ENCODE measurements around the gene CPNE7. TPM values are rescaled to one million over a fixed set of nuclear protein-coding genes. Genes with fewer than 3 reads are reported as not detected.

The CPNE7 gene
- total and polyA plus RNA-seq, 7 donors: 0.41 to 3.3 (median 0.71) TPM; not detected in 4

DNA sequence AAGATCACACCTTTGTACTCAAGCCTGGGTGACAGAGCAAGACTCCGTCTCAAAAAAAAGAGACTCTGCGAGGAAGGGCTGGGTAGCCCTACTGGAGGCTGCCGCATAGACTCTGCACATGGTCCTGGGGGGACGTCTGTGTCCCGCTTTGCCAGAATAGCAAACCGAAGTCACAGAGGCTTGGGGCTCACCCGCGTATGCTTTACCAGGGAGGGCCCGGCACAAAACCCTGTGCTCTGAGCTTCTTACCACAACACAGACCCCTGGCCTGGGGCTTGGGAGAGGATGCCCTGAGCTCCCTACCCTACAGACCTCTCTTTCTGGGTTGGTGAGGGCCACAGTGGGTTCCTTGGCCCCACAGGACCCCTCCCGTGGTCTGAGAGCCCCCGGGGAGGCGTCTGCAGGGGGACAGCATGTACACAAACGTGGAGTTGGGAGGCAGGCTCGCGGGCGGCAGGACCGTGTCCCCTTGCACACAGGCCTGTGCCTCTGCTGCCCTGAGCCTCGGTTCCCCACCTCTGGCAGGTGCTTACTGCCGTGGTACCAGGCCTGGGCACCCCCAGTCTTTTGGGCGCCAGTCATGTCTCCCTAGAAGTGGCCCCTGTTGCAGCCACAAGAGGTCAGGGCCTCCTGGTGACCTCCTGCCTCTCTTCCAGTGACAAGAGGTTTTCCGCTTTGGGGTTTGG, 13.8 kb downstream of the CPNE7 start:
- Histone ChIP-seq H3K4me3 (no peak overlapping the region), H3K27me3 (no peaks in the 10 kb centered on the region), H3K36me3 (no peaks in the 10 kb centered on the region), H3K27ac (no peak overlapping the region), H3K9me3 (no peaks in the 10 kb centered on the region), H3K4me1 (no peaks in the 10 kb centered on the region)
- TF ChIP-seq POLR2AphosphoS5 (IDR thresholded peaks at IDR 0.05) (no peak), EP300 (IDR thresholded peaks at IDR 0.05) (no peak), CTCF (IDR thresholded peaks at IDR 0.05) (no peak), POLR2A (IDR thresholded peaks at IDR 0.05) (no peak)
- intact Hi-C loops (cut with DNase I): no loop called here
- DNase-seq: no peak
- WGBS, 2 donors: 91 to 92% methylated on average over 21 of the region's 21 CpGs

DNA sequence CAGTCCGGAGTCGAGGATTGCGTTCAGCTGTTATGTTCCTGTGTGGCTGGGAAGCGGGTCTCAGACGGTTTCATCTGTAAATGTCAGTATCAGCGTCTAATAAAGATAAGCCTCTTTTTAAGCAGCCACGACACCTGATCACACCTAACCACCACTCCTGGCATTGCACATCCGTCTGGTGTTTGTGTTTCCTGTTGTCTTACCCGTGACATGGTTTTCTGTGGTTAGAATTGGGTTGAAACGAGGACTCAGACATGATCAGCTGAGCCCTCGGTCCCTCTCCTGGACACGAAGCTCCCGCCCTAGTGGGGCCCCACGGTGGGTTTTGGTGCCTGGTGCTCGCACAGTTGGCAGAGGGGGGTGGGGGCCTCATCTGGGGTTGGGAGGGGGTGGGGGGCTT, 18.3 kb downstream of the CPNE7 start:
- no peak for DNase-seq
- Histone ChIP-seq H3K36me3 (no peaks in the 10 kb centered on the region), H3K27me3 (no peaks in the 10 kb centered on the region), H3K27ac (no peak overlapping the region), H3K9me3 (no peaks in the 10 kb centered on the region), H3K4me3 (no peak overlapping the region), H3K4me1 (no peaks in the 10 kb centered on the region)
- no peak for TF ChIP-seq POLR2AphosphoS5 (IDR thresholded peaks at IDR 0.05)
- WGBS, 2 donors: 58 to 78% methylated on average over 15 of the region's 15 CpGs
- intact Hi-C loops (cut with DNase I): no loop called here

DNA sequence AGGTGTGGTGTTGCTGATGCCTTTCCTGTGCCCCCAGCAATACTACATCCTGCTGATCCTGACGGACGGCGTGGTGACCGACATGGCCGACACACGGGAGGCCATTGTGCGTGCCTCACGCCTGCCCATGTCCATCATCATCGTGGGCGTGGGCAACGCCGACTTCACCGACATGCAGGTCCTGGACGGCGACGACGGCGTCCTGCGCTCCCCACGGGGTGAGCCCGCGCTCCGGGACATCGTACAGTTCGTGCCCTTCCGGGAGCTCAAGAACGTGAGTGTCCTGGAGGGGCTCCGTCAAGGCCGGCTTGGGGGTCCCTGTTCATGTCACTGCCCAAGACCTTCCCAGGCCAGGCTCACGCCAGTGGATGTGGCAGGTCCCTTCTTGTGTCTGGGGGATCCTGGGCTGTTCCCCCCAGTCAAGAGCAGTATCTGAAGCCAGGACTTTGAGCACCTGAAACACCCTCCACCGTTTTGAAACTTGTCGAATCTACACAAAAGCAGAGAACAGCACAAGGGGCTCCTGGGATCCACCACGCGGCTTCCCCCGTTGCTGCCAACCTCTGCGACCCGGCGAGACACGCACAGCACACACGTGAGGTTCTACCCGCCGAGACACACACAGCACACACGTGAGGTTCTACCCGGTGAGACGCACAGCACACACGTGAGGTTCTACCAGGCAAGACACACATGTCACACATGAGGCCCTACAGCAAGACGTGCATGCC, 19.9 kb downstream of the CPNE7 start:
- no peak overlapping the region for H3K27ac ChIP-seq
- intact Hi-C loops (cut with DNase I): no loop called here
- 95 to 96% methylated on average over 47 of the region's 47 CpGs for WGBS, 2 donors
- no peaks in the 10 kb centered on the region for H3K9me3 ChIP-seq
- H3K4me1 ChIP-seq: no peaks in the 10 kb centered on the region
- TF ChIP-seq EP300 (IDR thresholded peaks at IDR 0.05): no peak
- no peak for DNase-seq
- no peaks in the 10 kb centered on the region for H3K36me3 ChIP-seq
- H3K27me3 ChIP-seq: no peaks in the 10 kb centered on the region
- H3K4me3 ChIP-seq: no peak overlapping the region

DNA sequence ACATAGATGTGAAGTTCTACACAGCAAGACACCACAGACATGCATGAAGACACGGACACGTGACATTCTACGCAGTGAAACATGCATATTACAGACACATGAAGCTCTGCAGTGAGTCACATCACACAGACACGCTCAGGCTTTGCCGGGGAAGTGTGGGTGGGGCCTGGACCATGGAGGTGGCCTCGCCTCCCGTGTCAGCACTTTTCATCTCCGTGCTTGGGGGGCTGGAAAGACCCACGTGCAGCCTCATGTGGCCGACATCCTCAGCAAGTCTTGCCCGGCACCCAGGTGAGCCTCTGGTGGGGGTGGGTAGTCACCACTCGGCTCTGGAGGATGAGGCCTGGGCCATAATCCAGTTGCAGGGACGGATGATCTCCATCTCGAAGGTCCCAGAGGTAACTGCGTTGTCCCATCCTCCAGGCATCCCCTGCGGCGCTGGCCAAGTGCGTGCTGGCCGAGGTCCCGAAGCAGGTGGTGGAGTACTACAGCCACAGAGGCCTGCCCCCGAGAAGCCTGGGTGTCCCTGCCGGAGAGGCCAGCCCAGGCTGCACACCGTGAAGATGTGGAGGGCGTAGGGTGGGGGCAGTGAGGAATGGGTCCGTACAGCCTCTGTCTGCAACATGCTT, 20.6 kb downstream of the CPNE7 start:
- Histone ChIP-seq H3K4me3 (no peak overlapping the region), H3K36me3 (no peaks in the 10 kb centered on the region), H3K4me1 (no peaks in the 10 kb centered on the region), H3K27me3 (no peaks in the 10 kb centered on the region), H3K9me3 (no peaks in the 10 kb centered on the region), H3K27ac (no peak overlapping the region)
- intact Hi-C loops (cut with DNase I): no loop called here
- no peak for TF ChIP-seq POLR2A (IDR thresholded peaks at IDR 0.05)
- no peak for TF ChIP-seq EP300 (IDR thresholded peaks at IDR 0.05)
- no peak for TF ChIP-seq CTCF (IDR thresholded peaks at IDR 0.05)
- TF ChIP-seq POLR2AphosphoS5 (IDR thresholded peaks at IDR 0.05): no peak
- WGBS, 2 donors: 91 to 92% methylated on average over 25 of the region's 25 CpGs
- no peak for DNase-seq

GRCh38 chr16:89596957-89597649, 21.5 kb downstream of the CPNE7 start:
- TF ChIP-seq POLR2A (IDR thresholded peaks at IDR 0.05) (no peak), POLR2AphosphoS5 (IDR thresholded peaks at IDR 0.05) (no peak), CTCF (IDR thresholded peaks at IDR 0.05) (no peak), EP300 (IDR thresholded peaks at IDR 0.05) (no peak)
- Histone ChIP-seq H3K27ac (no peak overlapping the region), H3K4me3 (no peak overlapping the region), H3K36me3 (no peaks in the 10 kb centered on the region), H3K27me3 (peaks cover 0 to 2% (median 0%) of the 10 kb centered on the region in 3 donors), H3K9me3 (no peaks in the 10 kb centered on the region), H3K4me1 (peaks cover 0 to under 1% (median 0%) of the 10 kb centered on the region in 4 donors)
- 83 to 87% methylated on average over 19 of the region's 19 CpGs for WGBS, 2 donors
- intact Hi-C loops (cut with DNase I): no loop called here
- no peak for DNase-seq
